Smooth muscle cell of the brain vasculature (primary cell): Measurements from ENCODE around the gene FKBP4.
A peak's percentile ranks its signal among the peaks of the same experiment; 100 is the strongest.

Experiments used
- DNase-seq: peaks from one replicate; pipeline ENCODE4 v3.0.0-alpha.2; 2012; ENCODE audit warnings: low read depth, low spot score

The FKBP4 gene

DNA sequence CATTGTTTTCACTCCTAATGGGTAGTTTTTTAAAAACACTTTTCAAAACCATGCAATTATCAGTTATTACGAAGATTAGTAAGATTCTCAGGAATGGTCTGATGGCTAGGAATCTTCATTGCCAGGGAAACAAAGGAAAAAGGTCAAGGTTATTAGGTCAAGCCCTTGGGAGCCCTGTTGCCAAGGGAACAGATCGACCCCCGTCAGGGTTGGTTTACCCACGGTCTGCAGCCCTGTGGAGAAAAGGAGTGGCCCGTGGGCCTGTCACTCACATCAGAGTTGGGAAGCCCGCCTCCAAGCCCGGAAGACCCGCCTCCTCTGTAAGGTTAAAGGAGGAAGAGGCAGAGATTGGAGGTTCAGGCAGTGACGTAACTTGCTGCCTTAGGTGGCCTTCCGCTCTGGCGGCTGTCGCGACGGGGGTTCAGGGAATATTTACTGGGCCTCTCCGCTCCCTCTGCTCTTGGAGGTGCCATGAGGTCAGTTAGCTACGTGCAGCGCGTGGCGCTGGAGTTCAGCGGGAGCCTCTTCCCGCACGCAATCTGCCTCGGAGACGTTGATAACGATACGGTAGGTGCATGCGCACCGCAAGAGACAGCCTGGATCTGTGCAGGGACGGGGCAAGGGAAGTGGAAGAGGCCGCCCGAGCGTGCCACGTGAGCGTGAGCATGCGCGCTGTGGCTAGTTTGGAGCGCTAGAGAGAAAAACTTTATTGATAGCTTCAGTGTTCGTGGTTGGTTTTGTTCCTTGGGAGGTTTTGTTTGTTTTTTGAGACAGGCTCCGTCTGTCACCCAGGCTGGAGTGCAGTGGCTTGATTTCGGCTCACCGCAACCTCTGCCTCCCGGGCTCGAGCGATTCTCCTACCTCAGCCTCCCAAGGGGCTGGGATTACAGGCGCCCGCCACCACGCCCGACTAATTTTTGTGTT, 17.8 kb downstream of the FKBP4 start, which contains the start of gene ITFG2:
Gene ITFG2, plus strand, starts transcription at position 379 of the 924 bp plus-strand sequence. Its CDS starts 93 bp downstream, at position 472.
- peak; percentile 94 for DNase-seq

- no peak for DNase-seq
Measured at GRCh38 chr12:2813214-2814185, 18.7 kb downstream of the FKBP4 start.

DNA sequence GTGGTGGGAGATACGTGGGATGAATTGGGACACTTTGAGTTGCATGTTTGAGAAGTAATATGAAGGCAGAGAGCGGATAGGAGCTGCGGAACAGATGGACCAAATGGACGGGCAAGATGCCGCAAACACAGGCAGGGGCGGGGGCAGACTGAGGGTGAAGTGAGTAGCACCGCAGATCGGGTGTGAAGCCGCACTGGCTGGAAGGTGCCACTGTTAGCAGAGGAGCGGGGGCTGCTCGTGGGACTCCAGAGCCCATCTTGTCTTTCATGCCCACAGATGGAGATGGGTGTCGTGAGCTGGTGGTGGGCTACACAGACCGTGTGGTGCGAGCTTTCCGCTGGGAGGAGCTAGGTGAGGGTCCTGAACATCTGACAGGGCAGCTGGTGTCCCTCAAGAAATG, 25.0 kb downstream of the FKBP4 start:
- DNase-seq: no peak

DNA sequence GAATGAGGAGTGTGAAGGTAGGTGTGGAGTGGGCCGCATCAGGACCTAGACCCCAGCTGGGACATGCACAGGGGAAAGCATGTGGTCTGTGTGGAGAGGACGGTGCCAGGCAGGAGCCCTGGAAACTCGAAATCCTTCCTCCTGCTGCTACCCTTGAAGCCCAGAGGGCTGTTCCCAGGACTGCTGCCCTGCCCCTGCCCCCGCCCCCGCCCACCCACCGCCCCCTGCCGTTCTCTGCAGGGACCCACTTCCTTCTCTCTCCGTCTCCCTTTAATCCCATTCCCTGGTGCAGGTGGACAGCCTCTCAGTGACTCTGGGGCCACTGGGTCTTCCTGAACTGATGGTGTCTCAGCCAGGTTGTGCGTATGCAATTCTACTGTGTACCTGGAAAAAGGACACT, 25.7 kb downstream of the FKBP4 start:
- no peak for DNase-seq

DNA sequence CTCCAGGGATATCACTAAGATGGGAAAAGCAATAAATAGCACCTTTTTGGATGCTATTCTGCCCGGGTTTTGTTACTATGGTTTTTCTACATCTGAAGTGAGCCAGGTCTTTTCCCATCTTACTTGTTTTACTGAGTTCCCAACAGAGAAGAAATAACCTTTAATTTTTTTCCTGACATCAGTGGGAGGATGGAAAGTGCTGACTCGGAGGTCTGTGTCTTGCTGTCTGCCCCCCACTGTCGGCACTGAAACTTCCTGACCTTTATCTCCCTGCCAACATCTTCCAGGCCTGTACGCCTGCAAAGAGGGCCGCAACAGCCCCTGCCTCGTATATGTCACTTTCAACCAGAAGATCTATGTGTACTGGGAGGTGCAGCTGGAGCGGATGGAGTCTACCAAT, 28.7 kb downstream of the FKBP4 start:
- no peak for DNase-seq

DNA sequence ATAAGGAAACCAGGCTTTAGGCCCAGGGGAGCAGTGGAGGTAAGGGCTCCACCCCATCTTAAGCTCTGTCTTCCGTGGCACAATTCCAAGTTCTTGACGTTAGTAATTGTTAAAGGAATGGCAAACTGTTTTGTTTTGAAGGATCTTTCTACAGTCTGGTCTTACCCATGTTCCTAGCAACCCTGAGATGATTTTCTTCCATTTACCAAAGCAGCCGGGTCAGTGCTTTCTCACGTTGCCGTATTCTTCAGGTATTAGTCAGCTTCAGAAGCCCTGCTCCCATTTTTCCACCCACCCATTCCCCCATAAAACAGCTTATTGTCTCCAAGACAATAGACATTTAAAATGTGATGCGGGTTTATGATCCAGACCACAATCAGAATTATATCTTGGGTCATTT, 29.8 kb downstream of the FKBP4 start:
- no peak for DNase-seq

GRCh38 chr12:2825132-2825531, 30.4 kb downstream of the FKBP4 start:
- DNase-seq: no peak

GRCh38 chr12:2826036-2826435, 31.3 kb downstream of the FKBP4 start:
- DNase-seq: no peak

GRCh38 chr12:2826721-2827515, 32.1 kb downstream of the FKBP4 start:
- DNase-seq: no peak

DNA sequence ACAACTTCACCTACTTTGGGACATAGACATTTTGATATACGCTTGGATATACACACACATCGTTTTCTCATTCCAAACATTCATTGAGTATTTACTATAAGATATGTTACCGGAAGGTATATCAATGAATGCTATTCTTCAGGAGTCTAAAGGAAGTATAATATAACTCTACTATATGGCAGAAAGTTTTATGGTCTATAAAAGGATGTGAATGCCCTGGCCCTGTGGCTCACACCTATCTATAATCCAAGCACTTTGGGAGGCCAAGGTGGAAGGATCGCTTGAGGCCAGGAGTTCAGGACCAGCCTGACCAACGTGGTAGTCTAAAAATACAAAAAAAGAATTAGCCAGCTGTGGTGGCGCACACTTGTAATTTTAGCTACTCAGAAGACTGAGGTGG, 34.5 kb downstream of the FKBP4 start:
- DNase-seq: no peak

GRCh38 chr12:2832550-2833127, 37.9 kb downstream of the FKBP4 start:
- DNase-seq: no peak

- no peak for DNase-seq
Measured at GRCh38 chr12:2833327-2833726, 38.6 kb downstream of the FKBP4 start.

DNA sequence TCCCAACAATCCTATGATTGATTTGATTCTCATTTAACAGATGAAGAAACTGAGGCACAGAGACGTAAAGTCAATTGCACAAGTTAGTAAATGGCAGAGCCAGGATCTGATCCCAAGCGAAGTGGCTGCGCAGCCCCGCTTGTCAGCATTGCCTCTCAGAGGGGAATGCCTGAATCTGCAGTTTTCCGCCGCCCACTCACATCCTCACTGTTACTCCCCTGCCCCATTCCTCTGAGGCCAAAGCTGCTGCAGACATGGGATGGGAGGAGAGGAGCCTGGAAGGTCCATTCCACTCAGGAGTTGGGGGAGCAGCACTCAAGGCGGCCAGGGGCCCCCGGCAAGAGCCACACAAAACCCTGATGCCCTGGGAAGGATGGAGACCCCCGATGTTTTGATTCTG, 39.0 kb downstream of the FKBP4 start:
- no peak for DNase-seq

DNA sequence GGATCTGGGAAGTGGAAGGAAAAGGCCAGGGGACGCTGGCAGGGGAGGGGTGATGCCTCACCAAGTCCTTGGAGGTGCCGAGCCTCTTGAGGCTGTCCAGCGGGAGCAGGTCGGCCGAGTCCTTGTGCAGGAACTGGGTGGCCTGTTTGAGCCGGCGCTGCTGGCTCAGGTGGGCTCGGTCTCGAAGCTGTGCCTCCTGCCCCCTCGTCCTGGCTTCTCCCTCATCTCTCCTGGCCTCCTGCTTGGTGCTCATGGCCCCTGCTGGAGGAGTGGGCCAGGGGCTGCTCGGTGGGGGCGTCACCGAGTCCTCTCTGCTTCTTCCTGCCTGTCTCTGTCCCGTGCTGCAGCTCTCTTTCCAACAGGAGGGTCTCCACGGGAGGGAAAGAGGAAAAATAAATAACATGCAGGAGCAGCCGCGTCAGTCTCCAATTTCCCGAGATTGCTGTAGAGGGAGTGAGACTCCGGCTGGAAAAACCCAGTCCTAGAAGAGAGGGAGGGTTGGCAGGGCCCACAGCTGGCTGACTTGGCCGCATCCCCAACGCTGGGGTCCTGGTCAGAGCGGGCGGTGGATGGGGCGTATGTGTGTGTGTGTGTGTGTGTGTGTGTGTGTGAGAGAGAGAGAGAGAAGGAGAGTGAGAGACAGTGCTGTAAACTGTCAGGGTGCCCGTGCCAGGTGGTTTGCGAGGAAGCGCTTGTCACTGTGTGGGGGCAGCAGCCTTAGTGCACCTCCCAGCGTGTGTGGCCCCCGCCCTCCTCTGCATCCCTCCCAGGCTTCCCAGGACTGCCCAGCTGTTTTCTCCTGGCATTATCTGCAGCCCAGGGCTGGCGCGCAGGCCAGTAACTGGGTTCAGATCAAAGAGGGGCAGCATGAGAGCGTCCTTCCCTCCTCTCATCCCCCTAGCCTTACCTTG, 40.1 kb downstream of the FKBP4 start, which contains the start of gene NRIP2:
Gene NRIP2, minus strand, starts transcription at position 455 of the 911 bp plus-strand sequence. Its CDS starts 52 bp downstream, at position 403.
- DNase-seq: no peak

GRCh38 chr12:2835691-2836403, 41.1 kb downstream of the FKBP4 start:
- DNase-seq: no peak

DNA sequence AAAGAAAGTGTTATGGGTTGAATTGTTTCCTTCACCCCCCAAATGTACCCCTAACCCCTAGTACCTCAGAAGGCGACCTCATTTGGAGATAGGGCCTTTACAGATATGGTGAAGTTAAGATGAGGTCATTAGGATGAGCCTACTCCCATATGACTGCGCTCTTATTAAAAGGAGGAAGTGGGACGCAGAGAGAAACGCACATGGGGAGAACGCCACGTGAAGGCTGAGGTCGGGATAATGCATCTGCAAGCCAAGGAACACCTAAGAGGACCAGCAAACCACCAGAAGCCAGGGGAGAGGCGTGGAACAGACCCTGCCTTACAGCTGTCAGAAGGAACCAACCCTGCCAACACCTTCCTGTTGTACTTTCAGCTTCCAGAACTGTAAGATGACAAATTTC, 41.8 kb downstream of the FKBP4 start:
- no peak for DNase-seq

GRCh38 chr12:2841056-2841650, 46.4 kb downstream of the FKBP4 start:
- no peak for DNase-seq

- no peak for DNase-seq
Measured at GRCh38 chr12:2842948-2843347, 48.2 kb downstream of the FKBP4 start.

GRCh38 chr12:2844786-2845185, 50.0 kb downstream of the FKBP4 start:
- no peak for DNase-seq
